AG04450 (cell line): ENCODE data around the gene COL27A1. TPM values are rescaled to one million over a fixed set of nuclear protein-coding genes. Genes with fewer than 3 reads are reported as not detected.

Experiments used
- CTCF ChIA-PET: fragments of 300-600, 350-600 bp; formaldehyde crosslinking; extraction: SDS; loops from one replicate; lab custom pipeline; 2022; ENCODE audit warnings: antibody characterized with exemption, inconsistent platforms; lab: Charles Lee
- POLR2A ChIA-PET: fragments of 350-600 bp; formaldehyde crosslinking; extraction: SDS; loops from one replicate; lab custom pipeline; 2021; ENCODE audit warnings: antibody characterized with exemption, inconsistent platforms; lab: Yijun Ruan, JAX
- DNase-seq: peaks from one replicate; pipeline ENCODE4 v3.0.0-alpha.2; 2011; ENCODE audit warnings: low read depth, low spot score
- H3K27ac ChIP-seq: one replicate; pipeline ENCODE4 v1.5.1; 2012; ENCODE audit warnings: low read depth, low read length, control low read depth
- H3K27me3 ChIP-seq: one replicate; pipeline ENCODE4 v1.6.0; 2012; ENCODE audit warnings: low read length; ENCODE audit not compliant: control insufficient read depth, insufficient read depth
- H3K4me3 ChIP-seq: 2 replicates; pipeline ENCODE4 v1.5.1; 2011; ENCODE audit warnings: mild to moderate bottlenecking, low read depth, low read length, control low read depth
- H3K9me3 ChIP-seq: 2 replicates; pipeline ENCODE4 v1.5.1; 2012; ENCODE audit warnings: low read length; ENCODE audit not compliant: control insufficient read depth, insufficient read depth
- polyA plus RNA-seq: library from polyadenylated mRNA; depleted of rRNA; stranded (reverse); fragments of >200 nt; gene quantifications from 2 replicates; pipeline ENCODE4 v1.2.3, GENCODE V29; 2011
- TF ChIP-seq, protein P1 (sequence below): IDR thresholded peaks from 2 replicates; pipeline ENCODE4 v1.5.1; 2011; ENCODE audit warnings: low read depth, low read length, control low read depth, inconsistent platforms

The COL27A1 gene
- polyA plus RNA-seq, 1 experiment: 8.5 TPM

DNA sequence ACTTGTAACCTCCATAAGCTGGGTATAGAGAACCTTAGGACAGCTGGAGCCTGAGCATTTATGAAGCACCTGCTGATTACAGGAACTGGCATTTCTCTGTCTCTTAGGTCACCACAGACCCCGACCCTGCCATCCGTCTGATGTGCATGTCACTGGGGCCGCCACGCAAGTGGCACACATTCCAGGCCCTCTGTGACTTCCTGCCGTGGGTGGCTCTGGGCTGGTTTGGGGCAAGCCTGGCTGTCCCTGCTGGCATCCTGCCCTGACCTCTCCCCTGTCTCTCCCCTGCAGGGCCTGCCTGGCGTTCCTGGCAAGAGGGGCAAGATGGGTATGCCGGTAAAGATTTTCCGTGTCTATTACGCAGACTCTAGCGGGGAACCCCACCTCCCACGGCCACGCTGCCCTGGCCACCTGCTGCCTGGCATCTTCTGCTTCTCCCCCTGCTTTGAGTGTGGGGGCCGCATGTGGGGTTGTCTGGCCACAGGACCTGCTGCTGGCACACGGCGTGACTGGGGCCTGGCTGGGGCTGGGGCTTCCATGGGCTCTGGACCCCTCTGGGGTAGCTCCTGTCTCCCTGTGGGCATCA lies 55.4 kb downstream of the COL27A1 start:
- Histone ChIP-seq H3K4me3 (no peak overlapping the region), H3K27ac (no peak overlapping the region), H3K9me3 (no peaks in the 10 kb centered on the region; the same call in 1 of the 2 replicates), H3K27me3 (no peaks in the 10 kb centered on the region)
- ChIA-PET CTCF (no interaction called here), POLR2A (no interaction called here)
- TF ChIP-seq, protein P1, sequence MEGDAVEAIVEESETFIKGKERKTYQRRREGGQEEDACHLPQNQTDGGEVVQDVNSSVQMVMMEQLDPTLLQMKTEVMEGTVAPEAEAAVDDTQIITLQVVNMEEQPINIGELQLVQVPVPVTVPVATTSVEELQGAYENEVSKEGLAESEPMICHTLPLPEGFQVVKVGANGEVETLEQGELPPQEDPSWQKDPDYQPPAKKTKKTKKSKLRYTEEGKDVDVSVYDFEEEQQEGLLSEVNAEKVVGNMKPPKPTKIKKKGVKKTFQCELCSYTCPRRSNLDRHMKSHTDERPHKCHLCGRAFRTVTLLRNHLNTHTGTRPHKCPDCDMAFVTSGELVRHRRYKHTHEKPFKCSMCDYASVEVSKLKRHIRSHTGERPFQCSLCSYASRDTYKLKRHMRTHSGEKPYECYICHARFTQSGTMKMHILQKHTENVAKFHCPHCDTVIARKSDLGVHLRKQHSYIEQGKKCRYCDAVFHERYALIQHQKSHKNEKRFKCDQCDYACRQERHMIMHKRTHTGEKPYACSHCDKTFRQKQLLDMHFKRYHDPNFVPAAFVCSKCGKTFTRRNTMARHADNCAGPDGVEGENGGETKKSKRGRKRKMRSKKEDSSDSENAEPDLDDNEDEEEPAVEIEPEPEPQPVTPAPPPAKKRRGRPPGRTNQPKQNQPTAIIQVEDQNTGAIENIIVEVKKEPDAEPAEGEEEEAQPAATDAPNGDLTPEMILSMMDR: no peak
- no peak for DNase-seq

DNA sequence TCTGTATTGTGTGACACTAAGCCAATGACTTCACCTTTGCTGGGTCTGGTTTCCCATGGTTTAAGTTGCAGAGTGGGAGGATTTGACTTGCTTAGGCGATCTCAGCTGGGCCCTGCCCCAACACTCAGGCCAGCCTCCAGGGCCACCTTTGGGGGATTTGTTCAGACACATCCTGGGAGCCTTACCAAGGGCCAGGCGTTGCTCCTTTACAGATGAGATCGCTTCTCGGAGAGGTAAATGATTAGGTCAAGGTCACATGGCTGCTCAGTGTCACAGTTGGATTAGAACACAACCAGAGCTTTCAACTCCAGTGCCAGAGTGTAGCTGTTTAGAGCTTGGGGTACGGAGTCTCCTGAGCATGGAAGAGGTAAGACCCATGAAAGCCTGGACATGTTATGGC lies 57.5 kb downstream of the COL27A1 start:
- TF ChIP-seq, protein P1: no peak
- Histone ChIP-seq H3K27me3 (no peaks in the 10 kb centered on the region), H3K27ac (no peak overlapping the region), H3K9me3 (no peaks in the 10 kb centered on the region; the same call in 1 of the 2 replicates), H3K4me3 (no peak overlapping the region)
- CTCF ChIA-PET: no interaction called here
- no peak for DNase-seq
- POLR2A ChIA-PET: no interaction called here

DNA sequence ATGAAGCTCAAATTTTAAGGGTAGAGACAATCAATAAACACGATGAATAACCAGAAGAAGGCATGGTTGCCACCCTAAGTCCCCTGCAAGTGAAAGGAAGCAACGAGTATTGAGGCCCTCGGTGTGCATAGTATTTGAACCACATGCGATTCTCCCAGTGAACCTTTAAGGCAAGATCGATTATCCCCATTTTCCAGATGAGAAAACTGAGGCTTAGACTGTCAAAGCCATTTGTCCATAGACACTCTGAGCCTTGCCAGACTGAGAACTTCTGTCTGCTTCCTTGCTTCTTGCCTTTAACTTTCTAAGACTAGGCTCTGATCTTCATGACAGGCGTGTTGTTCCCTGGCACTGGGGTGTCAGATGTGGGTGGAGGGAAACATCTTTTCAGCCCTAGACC lies 58.2 kb downstream of the COL27A1 start:
- H3K27me3 ChIP-seq: no peaks in the 10 kb centered on the region
- TF ChIP-seq, protein P1: no peak
- no peak overlapping the region for H3K4me3 ChIP-seq
- CTCF ChIA-PET: interaction anchor here (1.0 kb wide), 1 partner anchor 105 kb away, joined by 6 read pairs; no protein-coding TSS in a partner anchor
- peak overlapping the region; percentile 21 for H3K27ac ChIP-seq
- H3K9me3 ChIP-seq: no peaks in the 10 kb centered on the region; the same call in 1 of the 2 replicates
- DNase-seq: no peak
- POLR2A ChIA-PET: no interaction called here

DNA sequence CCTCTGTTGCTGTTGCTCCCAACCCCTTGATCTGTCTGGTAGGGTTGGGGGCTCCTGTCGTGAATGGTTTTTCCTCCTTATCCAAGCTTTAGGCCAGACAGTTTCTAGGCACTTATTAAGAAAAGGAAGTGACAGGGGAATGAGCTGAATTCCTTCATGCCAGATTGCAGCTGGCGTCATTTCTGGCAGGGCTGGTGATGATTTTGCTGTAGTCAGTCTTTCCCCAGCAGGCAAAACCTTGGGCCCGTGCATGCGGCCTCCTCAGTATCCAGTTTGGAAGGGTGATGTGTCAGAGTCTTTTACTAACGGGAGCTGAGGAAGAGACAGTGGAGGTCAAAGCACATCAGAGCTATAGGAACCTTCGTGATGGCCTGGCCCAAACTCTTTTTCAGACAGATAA lies 58.8 kb downstream of the COL27A1 start:
- DNase-seq: no peak
- H3K9me3 ChIP-seq: no peaks in the 10 kb centered on the region; the same call in 1 of the 2 replicates
- H3K4me3 ChIP-seq: no peak overlapping the region
- peak overlapping the region; percentile 21 for H3K27ac ChIP-seq
- no peaks in the 10 kb centered on the region for H3K27me3 ChIP-seq
- TF ChIP-seq, protein P1: no peak
- ChIA-PET POLR2A (no interaction called here), CTCF (interaction anchor here (1.0 kb wide), 1 partner anchor 106 kb away, joined by 6 read pairs; no protein-coding TSS in a partner anchor)

DNA sequence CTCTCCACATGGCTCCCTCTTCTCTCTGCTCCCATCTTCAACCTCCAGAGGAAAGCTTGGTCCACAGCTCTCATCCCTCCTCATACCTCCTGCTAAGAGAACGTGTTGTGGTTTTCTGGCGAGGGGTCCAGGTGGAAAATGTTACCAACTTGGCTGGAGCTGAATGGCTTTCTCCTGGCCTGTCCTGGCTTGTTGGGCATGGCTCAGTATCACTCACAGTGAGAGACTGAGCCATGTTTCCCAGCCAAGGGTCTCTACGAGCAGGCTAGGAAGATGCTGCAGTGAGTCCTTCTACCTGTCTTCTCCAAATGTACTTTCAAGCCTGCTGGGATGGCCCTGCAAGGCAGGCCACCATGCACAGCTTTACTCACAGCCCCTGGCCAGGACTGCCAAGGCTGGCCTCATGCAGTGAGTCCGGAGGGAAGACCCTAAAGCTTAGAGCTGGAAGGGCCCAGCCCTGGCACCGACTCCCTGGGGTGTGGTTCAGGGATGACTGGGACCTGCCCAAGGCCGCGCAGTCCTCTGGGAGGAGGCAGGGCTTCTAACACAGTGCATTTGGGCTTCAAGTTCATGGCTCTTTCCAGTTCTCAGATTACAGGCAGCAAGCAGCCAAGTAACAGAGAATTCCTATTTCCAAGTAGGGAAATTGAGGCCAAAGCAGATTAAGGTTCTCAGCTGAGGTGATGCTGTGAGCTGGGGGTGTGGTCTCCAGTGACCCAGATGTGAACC lies 59.5 kb downstream of the COL27A1 start:
- Histone ChIP-seq H3K27ac (peak overlapping the region; percentile 21), H3K4me3 (no peak overlapping the region), H3K9me3 (no peaks in the 10 kb centered on the region; the same call in 1 of the 2 replicates), H3K27me3 (no peaks in the 10 kb centered on the region)
- POLR2A ChIA-PET: no interaction called here
- DNase-seq: no peak
- CTCF ChIA-PET: interaction anchor here (1.0 kb wide), 1 partner anchor 107 kb away, joined by 6 read pairs; no protein-coding TSS in a partner anchor
- TF ChIP-seq, protein P1: no peak
